KG1 (cell line): ENCODE measurements around the gene FBXO31.
"Not testable (repeated sequence)": the region's sequence is repeated elsewhere in the genome, so short reads cannot be mapped to it uniquely, and the experiment has no call there.

Experiments used
- DNase-seq: peaks from one replicate; lab custom pipeline; 2025; lab: John Stamatoyannopoulos, UW

FBXO31 gene

DNA sequence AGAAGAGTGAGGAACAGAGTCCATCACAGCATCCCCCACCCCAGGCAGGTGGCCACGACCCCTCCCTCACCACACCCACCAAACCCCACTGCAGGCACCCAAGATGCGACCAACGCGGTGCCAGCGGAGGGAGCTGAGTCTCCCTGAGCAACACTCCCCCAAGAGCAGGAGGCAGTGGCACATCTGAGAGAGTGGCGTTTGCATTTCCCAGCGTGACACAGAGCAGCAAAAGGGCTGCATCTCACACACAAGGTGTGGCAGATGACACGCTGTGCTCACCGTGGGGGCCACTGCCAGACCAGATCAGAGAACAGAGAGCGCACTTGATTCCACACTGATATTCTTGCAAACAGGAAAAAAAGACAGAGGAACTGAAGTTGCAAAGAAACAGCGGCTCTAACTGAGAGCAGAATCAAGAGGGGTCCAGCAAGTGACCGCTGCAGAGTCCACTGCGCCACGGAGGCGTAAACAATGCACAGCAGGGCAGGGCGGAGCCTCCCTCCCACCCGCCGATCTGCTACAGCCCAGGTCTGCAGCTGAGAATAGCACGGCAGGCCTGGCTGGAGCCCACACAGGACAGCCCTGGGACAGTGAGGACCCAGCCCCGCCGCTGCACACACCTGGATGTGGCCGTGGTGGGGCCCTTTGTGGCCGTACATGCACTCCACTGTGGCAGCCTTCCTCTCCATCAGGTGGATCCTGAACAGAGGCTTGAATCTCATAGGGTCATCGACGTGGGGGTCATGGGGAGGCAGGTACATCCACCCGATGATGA, 40.4 kb downstream of the FBXO31 start:
- DNase-seq: no peak

DNA sequence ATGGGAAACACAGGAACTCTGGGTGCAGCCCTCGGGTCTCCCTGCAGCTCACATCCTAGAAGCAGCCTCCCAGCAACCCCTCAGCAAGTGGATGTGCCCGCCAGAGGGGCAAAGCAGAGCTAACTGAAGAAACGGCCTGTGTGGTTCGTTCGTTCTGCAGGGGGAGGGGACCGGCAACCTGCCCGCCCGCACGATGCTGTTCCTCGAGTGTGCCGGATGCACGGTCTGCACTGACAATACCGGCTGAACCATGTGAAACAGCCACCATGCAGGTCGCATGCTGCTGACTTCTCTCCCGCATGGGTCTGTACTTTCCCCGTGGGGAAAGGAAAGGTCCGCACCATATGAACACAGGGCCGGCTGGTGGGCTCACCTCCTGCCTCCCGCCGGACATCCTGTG, 41.1 kb downstream of the FBXO31 start:
- DNase-seq: no peak

DNA sequence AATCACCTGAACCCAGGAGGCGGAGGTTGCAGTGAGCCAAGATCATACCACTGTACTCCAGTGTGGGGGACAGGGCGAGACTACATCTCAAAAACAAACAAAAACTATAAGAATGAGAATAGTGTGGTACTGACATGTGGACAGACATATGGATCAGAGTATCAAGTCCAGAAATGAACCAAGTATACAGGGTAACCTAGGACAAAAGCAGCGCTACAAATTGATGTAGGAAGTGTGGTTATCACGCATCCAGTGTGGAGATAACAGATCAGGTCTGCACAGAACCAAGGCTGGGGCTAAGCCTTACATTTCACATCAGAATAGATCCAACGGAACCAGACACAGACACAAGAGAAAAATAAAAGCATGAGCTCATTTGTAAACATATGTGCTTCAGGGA, 43.4 kb downstream of the FBXO31 start:
- no peak for DNase-seq

DNA sequence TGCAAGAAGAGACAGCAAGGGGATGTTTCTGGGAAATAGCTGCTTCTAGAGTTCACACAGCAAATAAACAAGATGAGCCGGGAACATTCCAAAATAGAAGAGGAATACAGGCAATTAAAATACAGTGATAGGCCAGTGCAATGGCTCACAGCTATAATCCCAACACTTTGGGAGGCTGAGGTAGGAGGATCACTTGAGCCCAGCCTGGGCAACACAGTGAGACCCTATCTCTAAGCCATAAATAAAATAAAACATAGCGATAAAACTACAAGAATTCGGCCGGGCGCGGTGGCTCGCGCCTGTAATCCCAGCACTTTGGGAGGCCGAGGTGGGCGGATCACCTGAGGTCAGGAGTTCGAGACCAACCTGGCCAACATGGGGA, 43.9 kb downstream of the FBXO31 start:
- DNase-seq: not testable (repeated sequence)

DNA sequence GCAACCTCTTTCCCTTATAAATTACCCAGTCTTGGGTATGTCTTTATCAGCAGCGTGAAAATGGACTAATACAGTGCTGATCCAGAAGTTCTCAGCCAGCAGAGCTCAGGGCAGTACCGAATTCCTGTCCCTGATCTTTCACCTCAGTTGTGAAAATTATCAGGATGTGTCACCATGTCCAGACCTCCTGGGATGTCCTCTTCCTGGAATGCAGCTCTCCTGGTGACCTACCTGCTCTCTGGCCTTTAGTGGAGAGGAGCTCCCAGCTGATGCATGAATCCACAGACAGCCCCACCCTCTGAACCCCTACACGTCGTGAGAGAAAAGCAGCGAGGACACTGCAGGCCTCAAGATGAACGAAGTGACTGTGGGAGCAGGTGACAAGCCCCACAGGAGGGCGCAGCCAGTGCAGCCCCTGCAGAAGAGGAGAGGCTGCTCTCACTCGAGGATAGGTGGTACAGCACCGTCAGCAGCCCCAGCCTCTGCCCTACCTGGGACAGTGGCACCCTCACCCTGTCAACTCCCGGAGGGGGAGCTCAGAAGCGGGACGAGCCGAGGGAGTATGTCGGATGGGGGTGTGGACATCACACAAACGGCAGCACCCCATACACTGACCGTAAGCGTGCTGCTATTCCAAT, 44.4 kb downstream of the FBXO31 start:
- no peak for DNase-seq

DNA sequence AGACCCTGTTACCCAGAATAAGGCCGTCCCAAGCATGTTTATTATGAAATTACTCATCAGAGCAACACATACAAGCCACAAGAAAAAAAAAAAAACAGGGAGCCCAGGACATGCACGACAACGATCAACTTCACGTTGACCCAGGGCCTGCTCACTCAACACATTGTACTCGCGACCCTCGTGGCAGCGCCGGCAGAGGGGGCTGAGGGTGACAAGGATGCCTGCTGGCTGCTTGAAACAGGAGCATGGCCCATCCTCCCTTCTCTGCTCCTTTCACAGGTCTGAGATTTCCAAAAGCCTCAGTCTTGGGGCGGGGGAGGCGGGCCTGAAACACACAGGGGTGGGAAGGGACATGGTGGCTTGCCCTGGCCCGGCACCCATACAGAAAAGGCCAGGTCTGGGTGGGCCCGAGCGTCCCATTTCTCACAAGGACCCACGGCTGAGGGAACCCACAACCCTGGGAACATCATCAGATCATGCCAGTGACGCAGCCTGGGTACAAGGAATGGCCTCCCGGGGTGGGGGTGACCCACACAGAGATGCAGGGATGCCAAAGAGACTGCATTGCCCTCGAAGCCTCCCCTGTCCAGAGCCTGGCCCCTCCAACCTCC, 45.3 kb downstream of the FBXO31 start:
- no peak for DNase-seq

DNA sequence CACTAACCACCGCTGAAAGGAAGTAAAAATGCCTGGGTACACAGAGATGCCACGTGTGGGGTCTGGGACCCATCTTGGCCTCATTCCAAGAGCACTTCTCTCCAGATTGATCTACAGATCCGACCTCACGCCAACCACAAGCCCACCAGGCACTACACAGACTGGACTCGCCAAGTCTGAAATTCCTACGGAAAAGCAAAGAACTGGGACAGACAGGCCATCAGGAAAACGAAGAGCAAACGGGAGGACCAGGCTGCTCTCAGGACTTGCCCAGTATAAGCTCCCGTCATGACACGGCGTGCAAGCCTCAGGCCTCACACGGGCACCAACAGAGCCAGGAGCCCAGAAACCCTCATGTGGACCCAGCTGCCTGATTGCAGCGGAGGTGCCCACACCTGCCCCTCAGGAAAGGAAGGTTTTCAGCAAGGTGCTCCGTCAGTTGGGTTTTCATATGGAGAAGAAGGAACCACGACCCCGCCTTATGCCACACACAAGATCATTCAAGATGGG, 46.3 kb downstream of the FBXO31 start:
- no peak for DNase-seq

DNA sequence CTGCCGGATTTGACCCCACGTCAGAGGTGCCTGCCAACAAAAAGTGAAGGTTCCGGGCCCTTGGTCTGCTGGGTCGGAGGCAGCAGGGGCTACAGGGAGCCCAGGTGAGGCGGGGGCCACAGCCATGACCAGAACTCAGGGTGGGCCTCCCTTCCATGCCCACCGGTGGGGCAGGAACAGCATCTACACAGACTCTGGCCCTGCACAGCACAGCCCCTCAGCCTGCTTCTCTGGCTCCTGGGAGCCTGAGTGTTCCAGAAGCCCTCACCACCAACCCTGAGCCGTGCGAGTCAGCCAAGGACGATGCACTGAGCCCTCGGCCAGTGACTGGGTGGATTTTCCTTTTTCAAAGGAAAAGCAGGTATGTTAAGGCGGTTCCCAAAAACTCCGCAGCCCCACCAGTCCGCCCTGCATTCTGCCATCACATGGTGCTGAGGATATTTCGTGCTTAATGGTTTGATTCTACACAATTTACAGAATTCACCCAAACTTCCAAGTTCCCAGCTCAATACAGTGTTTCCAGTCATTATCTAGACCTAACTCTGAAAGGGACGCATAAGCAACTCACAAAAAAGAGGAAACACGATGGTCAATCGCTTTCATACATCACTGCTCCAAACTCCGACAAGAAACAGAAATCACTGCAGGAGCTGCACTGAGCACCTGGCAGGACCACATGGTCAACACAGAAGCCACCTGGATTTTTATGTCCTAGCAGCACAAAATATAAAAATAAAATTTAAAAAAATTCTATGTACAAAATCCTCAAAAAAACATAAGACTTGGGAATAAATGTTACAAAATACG, 46.9 kb downstream of the FBXO31 start:
- no peak for DNase-seq

DNA sequence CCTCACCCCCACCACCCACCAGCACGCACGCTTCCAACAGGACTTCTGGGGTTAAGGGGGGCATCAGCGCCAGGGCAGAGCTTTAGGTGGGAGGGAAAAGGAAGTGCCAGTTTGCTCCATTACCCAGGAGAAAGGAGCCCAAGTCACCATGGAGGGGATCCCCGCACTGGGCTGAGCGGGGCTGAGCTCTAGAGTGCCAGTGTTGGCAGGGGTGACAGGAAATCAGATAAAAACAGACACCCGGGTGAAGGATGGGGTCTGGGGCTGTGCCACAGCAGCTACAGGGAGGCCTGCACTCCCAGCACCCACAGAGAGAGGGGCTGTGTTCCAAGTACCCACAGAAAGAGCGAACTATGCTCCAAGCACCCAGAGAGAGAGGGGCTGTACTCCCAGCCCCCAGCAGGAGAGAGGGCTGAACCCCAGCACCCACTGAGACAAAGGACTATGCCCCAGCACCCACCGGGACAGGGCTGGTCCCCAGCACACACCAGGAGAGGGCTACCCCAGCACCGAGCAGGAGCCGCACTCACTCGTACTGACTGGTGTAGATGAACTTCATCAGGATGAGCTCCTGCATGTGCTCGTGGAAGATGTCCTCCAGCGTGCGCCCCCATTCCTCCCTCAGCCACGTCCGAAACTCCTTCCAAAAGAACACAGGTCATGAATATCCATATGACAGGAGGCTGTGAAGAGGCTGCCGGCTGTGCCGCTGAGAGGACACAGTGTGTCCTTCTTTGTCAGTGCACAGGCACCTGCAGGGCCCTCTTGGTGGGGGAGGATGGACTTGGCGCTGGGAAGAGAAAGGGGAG, 47.7 kb downstream of the FBXO31 start:
- no peak for DNase-seq

DNA sequence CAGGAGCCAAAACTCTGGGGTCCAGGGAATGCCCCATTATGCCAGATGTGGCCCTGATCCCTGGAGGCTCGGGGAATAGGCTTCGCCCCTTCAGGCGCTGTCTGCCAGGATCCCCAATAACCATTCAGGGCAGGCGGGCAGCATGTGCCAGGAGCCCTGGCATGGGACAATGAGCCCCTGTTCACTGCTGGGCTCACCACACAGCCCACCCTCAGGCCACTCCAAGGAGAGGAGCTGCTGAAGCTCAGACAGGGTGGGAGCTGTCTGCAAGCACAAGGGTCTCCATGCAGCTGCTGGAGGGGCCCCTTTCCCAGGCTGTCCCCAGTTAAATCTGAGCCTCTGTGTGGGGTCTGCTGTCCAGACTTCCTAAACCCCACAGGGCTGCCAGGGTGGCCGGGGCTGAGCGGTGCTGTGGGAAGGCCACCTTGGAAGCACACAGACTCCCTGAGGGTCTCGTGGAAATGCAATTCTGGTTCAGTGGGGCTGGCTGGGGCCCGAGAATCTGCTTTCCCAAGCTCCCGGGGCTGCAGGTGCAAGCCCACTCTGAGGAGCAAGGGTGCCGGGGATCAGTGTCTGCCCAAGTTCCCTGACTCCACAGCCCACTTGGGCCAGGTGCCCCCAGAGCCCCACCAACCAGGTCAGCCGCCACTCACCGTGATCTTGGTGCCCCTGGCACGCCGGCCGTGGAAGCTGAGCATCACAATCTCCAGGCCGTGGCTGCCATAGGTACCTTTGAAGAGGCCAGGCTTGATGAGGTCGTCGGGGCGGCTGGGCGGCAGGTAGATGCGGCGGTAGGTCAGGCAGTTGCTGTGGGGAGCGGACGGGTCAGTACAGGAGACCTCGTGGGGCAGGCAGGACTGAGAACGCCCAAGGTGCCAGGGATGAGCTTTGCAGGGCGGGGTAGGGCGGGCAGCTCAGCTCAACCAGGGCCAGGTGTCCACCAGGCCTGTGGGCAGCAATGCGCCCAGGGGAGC, 48.6 kb downstream of the FBXO31 start:
- no peak for DNase-seq

DNA sequence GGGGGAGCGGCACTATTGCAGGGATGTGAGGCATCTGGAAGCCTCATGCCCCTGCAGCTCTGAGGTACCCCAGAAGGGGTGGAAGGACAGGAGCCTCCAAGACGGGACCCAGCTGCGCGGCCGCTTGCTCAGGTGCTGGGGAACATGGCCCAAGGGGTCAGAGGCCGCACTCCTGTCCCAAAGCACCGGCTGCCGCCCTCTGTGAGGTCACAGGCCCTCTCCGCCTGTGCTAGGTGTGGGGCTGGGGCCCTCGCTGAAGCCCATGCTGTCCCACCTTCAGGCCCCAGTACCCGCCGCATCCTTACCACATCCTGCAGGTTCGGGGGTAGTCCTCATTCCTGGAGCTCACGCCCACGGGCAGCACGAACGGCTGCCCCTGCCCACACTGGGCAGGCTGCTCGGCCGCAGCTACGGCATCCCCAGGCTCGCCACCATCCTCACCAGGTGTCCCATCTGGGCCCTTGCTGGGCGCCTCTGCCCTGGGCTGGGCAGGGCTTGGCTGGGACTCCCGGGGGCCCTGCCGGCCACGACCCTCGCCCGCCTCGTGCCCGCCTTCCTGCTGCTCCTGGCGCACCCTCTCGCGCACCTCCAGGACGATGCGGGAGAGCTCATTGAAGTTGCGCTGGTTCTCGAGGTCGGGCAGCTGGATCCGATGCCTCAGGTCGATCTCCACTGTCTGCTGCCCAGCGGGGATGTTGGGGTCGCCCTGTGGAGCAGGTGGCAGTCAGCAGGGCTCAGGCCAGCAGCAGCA, 49.8 kb downstream of the FBXO31 start:
- DNase-seq: no peak

DNA sequence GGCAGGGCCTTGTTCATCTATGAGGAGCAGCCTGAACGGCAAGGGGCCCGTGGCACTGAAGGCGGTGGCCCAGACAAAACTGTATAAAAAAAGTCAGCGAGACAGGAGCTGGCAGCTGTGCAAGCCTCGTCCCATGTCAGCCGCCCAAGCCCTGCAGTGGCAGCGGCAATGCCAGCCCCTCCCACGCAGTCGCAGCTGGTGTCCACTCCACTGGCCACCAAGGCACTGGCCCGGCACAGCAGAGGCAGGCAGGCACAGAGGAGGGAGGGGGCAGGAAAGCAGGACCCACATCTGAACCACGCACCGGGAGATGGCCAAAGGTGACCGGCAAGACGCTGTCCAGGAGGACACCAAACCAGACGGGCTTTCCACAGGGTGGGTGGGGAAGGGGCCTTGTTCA, 50.5 kb downstream of the FBXO31 start:
- DNase-seq: no peak

DNA sequence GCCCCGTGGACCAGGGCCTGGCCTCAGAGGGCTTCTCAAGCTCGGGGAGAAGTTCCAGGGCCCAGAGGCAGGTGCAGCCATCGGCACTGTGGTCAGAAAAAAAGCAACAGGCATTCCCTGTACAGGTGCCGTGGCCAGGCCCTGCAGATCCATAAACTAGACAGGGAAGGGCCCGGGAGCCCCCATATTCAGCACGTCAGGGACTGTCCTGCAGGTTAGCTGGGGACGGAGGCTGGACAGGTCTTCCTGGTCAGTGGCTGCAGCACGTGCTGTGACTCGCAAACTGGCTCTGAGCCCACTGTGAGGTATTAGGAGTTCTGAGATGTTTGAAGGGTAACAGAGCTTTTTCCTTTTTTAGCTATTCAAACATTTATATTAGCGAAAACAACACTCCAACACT, 51.4 kb downstream of the FBXO31 start:
- no peak for DNase-seq

DNA sequence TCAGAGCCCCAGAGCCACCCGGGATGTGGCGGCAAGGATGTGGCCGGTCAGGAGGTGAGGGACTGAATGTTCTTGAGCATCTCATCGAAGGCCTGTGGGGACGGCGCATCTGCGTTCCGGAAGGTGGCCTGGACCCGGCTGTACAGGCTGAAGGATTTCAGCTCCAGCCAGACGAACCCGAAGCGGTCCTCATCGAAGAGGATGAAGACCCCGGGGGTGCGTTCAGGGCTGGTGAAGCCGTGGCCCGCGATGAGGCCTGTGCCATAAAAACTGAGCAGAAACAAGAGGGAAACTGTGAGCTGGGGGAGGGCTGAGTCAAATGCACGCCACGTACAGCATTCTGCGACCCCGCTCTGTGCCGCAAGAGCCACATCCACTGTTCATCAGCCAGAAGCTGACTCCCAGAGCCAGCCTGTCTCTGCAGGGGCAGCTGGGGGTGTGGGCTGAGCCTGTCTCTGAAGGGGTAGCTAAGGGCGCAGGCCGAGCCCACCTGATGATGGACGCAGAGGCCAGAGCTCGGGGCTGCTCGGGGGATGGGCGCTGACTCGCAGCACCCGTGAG, 52.3 kb downstream of the FBXO31 start:
- DNase-seq: no peak

DNA sequence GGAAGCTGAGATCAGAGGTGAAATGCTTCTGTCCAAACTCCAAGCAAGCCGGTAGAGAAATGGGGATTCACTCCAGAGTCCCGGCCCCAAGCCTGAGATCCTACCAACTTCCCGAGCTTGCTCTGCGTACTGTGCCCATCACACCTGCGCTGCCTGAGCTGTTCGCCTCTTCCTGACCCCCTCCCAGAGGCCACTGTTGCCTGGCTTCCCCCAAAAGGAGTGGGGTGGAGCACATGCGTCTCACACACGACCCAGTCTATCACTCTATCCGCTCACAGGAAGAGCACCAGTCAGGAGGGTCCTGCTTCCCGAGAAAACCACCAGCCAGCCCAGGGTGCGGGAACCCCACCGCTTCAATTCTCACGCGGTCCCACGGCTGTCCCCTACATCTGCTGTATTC, 52.9 kb downstream of the FBXO31 start:
- no peak for DNase-seq

DNA sequence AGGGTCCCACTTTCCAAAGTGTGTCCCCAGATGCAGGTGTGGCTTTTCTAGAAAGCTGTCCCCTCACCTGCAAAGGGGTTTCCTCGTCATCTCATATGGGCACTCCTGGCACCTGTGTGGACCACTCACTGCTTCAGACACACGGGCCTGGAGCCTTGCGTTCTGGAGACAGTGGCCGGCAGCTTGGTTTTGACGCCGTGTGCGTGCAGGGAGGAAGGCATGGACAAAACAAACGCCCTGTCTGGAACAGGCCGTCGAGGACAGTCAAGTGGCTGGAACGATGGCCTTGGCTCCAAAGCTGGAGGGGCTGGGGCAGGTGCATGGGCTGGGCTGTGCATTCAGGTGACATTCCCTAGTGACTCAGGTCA, 53.3 kb downstream of the FBXO31 start:
- DNase-seq: no peak

DNA sequence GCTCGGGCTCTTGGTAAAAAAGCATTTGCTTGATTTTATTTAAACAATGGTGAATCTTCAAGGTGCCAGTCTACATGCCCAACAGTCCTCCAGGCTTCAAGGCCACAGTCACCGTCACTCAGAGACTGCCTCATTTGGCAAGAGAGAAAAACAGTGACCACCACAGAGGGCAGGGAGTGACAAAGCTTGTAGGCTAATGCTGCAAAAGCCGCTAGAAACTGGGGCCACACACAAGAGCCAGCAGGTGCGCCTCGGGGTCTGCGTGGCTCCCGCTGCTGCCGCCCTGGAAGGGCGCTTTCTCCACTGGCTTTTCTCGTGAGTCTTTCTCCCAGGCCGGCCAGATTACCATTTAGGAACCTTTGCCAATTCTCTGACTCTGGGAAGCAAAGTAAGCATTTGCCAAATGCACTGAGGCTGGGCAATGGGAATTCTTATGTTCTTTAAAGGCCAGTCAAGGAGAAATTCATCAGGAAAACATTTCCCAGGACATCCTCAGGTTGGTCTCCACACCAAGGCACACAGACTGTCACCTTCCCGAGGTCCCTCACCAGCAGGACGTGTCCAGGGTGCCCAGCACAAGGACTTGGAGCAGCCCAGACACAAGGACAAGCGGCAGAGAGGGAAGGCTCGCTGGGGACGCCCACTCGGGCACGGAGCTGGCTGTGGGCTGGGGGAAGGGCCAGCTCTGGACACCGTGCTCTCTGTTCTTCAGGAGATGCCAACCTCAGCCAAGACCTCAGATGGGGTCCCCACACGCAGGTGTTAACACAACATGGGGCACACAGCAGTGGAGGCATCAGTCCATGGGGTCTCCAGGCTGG, 53.9 kb downstream of the FBXO31 start:
- no peak for DNase-seq

DNA sequence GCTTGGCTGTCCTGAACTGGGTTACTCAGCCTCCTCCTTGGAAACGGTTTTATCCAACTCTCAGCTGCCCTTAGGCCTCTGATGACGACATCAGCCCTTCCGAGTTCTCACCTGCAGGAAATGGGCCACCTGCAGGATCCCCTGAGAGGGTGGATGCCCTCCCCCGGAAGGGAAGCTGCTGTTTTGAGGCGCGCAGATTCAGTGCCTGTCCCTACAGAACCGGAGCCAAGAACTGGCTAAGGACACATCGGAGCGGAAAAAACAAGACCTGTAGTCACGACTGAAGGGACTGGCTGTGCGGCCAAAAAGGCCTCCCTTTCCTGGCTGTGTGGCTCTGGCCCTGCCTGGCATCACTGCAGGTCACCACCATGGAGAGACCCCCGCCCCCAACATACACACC, 54.7 kb downstream of the FBXO31 start:
- DNase-seq: no peak
